Fibroblast of mammary gland (primary cell): Measurements from ENCODE around the gene VPS26A.

Experiments used
- DNase-seq: peaks from one replicate; pipeline ENCODE4 v3.0.0-alpha.2; 2010; ENCODE audit warnings: low read depth
- H3K4me3 ChIP-seq: 2 replicates; pipeline ENCODE4 v1.5.1; 2011; ENCODE audit warnings: low read depth, mild to moderate bottlenecking, low read length, moderate library complexity; ENCODE audit not compliant: control insufficient read depth
- TF ChIP-seq, protein P1 (sequence below): conservative IDR thresholded peaks from 2 replicates; pipeline ENCODE4 v1.5.1; 2011; ENCODE audit warnings: low read depth, low read length, inconsistent platforms; ENCODE audit not compliant: control insufficient read depth, insufficient read depth

VPS26A gene

DNA sequence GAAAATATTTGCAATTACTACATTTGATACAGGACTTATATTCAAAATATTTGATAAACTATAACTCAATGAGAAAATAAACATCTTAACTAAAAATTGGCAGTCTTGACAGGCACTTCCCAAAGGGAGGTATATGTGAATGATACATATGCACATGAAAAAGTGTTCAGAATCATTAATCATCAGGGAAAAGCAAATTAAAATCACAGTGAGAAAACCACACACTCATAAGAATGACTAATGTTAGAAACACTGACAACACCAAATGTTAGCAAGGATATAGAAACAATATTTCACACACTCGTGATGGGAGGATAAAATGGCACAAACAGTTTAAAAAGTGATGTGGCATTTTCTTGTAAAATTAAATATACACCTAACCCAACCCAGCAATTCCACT is 4.1 kb upstream of the VPS26A start:
- DNase-seq, result no peak
- H3K4me3 ChIP-seq, result no peak overlapping the region
- TF ChIP-seq, protein P1, sequence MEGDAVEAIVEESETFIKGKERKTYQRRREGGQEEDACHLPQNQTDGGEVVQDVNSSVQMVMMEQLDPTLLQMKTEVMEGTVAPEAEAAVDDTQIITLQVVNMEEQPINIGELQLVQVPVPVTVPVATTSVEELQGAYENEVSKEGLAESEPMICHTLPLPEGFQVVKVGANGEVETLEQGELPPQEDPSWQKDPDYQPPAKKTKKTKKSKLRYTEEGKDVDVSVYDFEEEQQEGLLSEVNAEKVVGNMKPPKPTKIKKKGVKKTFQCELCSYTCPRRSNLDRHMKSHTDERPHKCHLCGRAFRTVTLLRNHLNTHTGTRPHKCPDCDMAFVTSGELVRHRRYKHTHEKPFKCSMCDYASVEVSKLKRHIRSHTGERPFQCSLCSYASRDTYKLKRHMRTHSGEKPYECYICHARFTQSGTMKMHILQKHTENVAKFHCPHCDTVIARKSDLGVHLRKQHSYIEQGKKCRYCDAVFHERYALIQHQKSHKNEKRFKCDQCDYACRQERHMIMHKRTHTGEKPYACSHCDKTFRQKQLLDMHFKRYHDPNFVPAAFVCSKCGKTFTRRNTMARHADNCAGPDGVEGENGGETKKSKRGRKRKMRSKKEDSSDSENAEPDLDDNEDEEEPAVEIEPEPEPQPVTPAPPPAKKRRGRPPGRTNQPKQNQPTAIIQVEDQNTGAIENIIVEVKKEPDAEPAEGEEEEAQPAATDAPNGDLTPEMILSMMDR, result no peak

- TF ChIP-seq, protein P1, result peak; percentile 43
- DNase-seq, result peak; percentile 63
- H3K4me3 ChIP-seq, result peak overlapping the region; percentile 81
Observed at GRCh38 chr10:69123306-69123746, 652 bp upstream of the VPS26A start.

GRCh38 chr10:69124563-69125268 is 738 bp downstream of the VPS26A start:
- TF ChIP-seq, protein P1, result no peak
- DNase-seq, result peak; percentile 68

DNA sequence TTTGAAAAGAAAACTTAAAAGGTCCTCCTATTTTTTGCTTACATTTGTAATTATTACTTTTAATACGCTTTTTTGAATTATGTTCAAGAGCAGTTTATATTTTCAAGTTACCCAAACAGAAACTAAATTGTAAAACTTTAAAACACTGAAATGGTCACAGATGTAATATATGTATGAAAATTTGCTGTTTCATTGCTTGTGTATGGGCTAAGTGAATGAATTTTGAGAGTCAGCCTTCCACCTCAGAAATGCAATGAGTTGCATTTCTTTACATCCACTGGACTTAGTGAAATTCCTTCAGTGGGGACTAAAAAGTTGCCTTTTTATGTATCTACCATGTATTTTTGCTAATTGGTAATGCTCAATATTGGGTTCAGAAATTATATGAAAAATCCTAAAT is 1.6 kb downstream of the VPS26A start:
- TF ChIP-seq, protein P1, result no peak
- peak overlapping the region; percentile 72 for H3K4me3 ChIP-seq
- no peak for DNase-seq

More at GRCh38 chr10:69124563-69125268, 738 bp downstream of the VPS26A start:
- peak overlapping the region; percentile 72 for H3K4me3 ChIP-seq

- TF ChIP-seq, protein P1, result no peak
- peak; percentile 28 for DNase-seq
- H3K4me3 ChIP-seq, result no peak overlapping the region
Observed at GRCh38 chr10:69130251-69130650, 6.3 kb downstream of the VPS26A start.

DNA sequence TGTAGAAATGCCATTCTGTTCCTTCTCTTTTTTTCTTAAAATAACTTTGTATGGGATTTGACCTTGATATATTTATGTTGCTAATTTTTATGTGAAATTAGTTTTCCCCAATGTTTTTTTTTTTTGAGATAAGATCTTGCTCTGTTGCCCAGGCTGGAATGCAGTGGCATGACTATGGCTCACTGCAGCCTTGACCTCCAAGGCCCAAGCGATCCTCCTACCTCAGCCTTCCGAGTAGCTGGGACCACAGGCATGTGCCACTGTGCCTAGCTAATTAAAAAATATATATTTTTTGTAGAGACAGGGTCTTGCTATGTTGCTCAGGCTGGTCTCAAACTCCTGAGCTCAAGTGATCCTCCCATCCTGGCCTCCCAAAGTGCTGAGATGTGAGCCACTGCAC is 16.0 kb downstream of the VPS26A start:
- no peak for DNase-seq
- H3K4me3 ChIP-seq, result no peak overlapping the region
- TF ChIP-seq, protein P1, result no peak
